T follicular helper cell (primary cell): ENCODE measurements around the gene PTX3.

Source experiments
- DNase-seq: peaks from one replicate; pipeline ENCODE4 v3.0.0-alpha.2; 2020; ENCODE audit warnings: low read depth
- total RNA-seq, 2 experiments: gene quantifications; one replicate each; lab custom pipeline; 2026; lab: John Stamatoyannopoulos, UW

PTX3 gene
- 0 to 0.12 reads per million in 2 experiments for total RNA-seq

- DNase-seq = no peak
Observed at GRCh38 chr3:157436583-157437291, at the start of gene PTX3. Gene PTX3 (plus strand): TSS chr3:157436850. CDS start chr3:157436934, 84 bp downstream.

- no peak for DNase-seq
Observed at GRCh38 chr3:157387708-157388435, 48.8 kb upstream of the PTX3 start.

- DNase-seq = no peak
Observed at GRCh38 chr3:157388976-157389375, 47.7 kb upstream of the PTX3 start.

GRCh38 chr3:157390713-157391515 is 45.7 kb upstream of the PTX3 start:
- no peak for DNase-seq

- no peak for DNase-seq
Observed at GRCh38 chr3:157392104-157392503, 44.5 kb upstream of the PTX3 start.

GRCh38 chr3:157393113-157393512 is 43.5 kb upstream of the PTX3 start:
- no peak for DNase-seq

GRCh38 chr3:157394411-157394810 is 42.2 kb upstream of the PTX3 start:
- no peak for DNase-seq

GRCh38 chr3:157398598-157398997 is 38.1 kb upstream of the PTX3 start:
- no peak for DNase-seq

- no peak for DNase-seq
Observed at GRCh38 chr3:157404381-157404780, 32.3 kb upstream of the PTX3 start.

GRCh38 chr3:157405457-157405856 is 31.2 kb upstream of the PTX3 start:
- DNase-seq = no peak

- DNase-seq = no peak
Observed at GRCh38 chr3:157406394-157406793, 30.3 kb upstream of the PTX3 start.

- no peak for DNase-seq
Observed at GRCh38 chr3:157407769-157408168, 28.9 kb upstream of the PTX3 start.

- DNase-seq = no peak
Observed at GRCh38 chr3:157408499-157409149, 28.0 kb upstream of the PTX3 start.

- no peak for DNase-seq
Observed at GRCh38 chr3:157409516-157409915, 27.1 kb upstream of the PTX3 start.

- no peak for DNase-seq
Observed at GRCh38 chr3:157410945-157411344, 25.7 kb upstream of the PTX3 start.

GRCh38 chr3:157412323-157412855 is 24.3 kb upstream of the PTX3 start:
- DNase-seq = no peak

GRCh38 chr3:157414861-157415260 is 21.8 kb upstream of the PTX3 start:
- DNase-seq = no peak

- no peak for DNase-seq
Observed at GRCh38 chr3:157416347-157417087, 20.1 kb upstream of the PTX3 start.

GRCh38 chr3:157417247-157417646 is 19.4 kb upstream of the PTX3 start:
- no peak for DNase-seq

- no peak for DNase-seq
Observed at GRCh38 chr3:157418104-157418503, 18.5 kb upstream of the PTX3 start.

GRCh38 chr3:157420606-157421130 is 16.0 kb upstream of the PTX3 start:
- DNase-seq = no peak
